Activated CD4-positive, alpha-beta T cell treated with anti-CD3 and anti-CD28 coated beads, Interleukin-10, Interleukin-2, amounts not matched to agents 100 ng/mL and 50 ng/mL, durations not matched to agents 16 hours and 8 hours (primary cell): ENCODE data around the gene POTEJ.
"Not testable (repeated sequence)": the region's sequence is repeated elsewhere in the genome, so short reads cannot be mapped to it uniquely, and the experiment has no call there.

ENCODE experiments used
- DNase-seq: peaks from one replicate; pipeline ENCODE4 v3.0.0-alpha.2; 2020

POTEJ gene

GRCh38 chr2:130611140-130611539, at the start of gene POTEJ:
TSS of gene POTEJ (plus strand) at chr2:130611440. CDS start at chr2:130611533, 93 bp downstream.
- not testable (repeated sequence) for DNase-seq

DNA sequence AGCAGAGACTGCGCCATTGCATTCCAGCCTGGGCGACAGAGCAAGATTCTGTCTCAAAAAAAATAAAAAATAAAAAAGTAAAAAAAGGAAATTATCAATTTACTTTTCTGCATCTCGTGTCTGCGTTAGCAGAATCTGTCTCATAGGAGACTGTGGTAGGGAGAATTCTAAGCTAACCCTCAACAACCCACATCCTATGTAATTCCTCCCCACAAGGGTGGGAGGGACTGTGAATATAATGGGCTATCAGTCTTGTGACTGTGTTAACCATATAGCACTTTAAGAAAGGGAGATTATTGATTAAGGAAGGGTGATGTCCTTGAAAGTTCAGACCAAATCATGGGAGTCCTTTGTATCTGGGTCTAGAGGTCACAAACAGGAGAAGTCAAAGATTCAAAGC, 45.1 kb upstream of the POTEJ start:
- not testable (repeated sequence) for DNase-seq

DNA sequence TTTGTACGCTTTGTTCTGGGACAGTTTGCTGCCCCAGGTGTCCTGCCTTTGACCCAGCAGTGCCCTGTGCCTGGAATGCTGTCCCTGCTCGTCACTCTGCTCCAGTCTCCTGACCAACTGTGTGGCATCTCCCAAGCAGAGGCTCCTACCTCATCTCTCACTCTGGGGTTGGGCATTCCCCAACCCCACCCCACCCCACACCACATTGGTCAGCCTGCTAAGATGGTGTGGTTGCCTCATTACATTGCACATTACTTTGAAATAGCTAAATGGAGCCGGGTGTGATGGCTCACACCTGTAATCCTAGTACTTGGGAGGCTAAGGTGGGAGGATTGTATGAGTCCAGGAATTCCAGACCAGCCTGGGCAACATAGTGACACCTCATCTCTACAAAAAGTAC, 39.3 kb upstream of the POTEJ start:
- not testable (repeated sequence) for DNase-seq

DNA sequence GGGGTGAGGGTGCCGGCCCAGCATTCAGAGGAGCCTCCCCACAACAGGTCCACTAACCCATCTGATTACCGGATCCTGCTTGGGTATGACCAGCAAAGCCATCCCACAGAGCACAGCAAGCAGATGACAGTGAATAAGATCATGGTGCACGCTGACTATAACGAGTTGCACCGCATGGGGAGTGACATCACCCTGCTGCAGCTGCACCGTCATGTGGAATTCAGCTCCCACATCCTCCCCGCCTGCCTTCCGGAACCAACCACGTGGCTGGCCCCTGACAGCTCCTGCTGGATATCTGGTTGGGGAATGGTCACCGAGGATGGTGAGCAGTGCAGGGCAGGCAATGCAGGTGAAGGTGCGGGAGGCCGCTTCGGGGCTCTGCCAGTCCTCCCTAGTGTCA, 37.0 kb upstream of the POTEJ start:
- not testable (repeated sequence) for DNase-seq

GRCh38 chr2:130576209-130576784, 34.9 kb upstream of the POTEJ start:
- not testable (repeated sequence) for DNase-seq

DNA sequence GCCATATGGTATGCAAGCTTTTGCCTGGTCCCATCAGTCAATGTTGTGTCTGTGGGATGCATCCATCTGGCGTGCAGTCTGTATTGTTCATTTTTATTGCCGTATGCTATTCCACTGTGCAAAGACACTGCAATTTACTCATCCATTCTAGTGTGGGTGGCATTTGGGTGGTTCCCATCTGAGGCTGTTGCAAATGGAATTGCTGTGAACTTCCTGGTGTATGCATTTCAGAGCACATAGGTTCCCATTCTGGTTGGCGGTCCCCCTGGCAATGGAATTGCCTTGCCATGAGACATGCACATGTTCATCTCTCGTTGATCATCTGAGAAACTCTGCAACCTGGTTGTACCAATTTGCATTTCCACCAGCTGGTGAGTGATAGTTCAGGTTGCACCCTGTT, 33.7 kb upstream of the POTEJ start:
- DNase-seq = not testable (repeated sequence)

- not testable (repeated sequence) for DNase-seq
These were observed 32.1 kb upstream of the POTEJ start for GRCh38 chr2:130579121-130579520.

GRCh38 chr2:130581491-130581890, 29.7 kb upstream of the POTEJ start:
- not testable (repeated sequence) for DNase-seq

GRCh38 chr2:130582970-130583369, 28.3 kb upstream of the POTEJ start:
- not testable (repeated sequence) for DNase-seq

DNA sequence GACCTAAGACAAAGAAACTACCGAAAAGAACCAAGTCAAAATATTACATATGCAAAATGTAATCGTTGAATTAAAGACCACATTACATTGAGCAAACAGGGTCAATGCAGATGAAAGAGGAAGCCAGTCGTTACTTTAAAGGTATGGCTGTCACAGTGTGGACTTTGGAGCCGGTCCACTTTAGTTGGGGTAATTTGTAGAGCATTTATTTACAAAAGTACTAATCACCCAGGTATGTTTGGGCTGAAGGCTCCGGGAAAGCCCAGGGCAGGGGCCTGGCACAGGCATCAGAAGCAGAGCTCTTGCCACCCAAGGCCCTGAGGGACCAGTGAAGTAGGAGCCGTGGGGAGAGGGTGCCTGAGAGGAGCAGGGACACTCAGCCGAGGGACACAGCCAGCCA, 27.7 kb upstream of the POTEJ start:
- not testable (repeated sequence) for DNase-seq

DNA sequence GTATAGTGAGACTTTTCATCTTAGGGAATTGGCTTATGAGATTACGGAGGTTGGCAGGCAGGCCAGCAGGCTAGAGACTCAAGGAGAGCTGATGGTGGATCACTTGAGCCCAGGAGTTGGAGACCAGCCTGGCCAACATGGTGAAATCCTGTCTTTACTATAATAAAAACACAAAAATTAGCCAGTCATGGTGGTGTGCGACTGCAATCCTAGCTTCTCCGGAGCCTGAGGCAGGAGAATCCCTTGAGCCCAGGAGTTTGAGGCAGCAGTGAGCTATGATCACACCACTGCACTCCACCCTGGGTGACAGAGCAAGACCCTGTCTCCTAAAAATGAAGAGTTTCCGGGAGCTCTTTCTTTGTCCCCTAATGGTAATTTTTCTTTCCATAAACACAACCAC, 26.5 kb upstream of the POTEJ start:
- DNase-seq = not testable (repeated sequence)

GRCh38 chr2:130588688-130589458, 22.4 kb upstream of the POTEJ start:
- peak; percentile 44 for DNase-seq

- not testable (repeated sequence) for DNase-seq
These were observed 20.9 kb upstream of the POTEJ start for GRCh38 chr2:130590170-130590841.

DNA sequence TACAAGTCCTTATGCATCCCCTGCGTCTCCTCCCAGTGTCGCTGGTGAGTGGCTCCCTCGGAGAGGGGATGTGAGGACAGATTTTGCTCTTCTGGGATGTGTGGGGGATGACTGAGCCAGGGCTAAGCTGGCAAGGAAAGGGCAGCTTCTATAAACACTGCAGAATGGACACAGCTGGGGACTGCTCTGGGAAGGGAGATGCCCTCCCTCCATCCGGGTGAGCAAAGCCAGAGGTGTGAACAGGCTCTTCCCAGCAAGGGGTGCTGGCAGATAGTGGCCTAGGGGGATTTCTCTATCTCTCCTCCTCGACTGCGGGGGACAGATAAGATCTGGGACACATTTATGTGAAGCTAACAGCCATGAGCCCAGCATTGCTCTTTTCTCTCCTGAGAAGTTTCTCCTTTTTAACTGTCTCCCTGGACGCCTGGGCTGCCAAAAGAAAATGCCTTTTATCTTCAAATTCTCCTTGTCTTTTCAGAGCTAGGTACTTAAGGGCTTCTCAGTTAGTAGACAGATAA, 20.3 kb upstream of the POTEJ start:
- not testable (repeated sequence) for DNase-seq

DNA sequence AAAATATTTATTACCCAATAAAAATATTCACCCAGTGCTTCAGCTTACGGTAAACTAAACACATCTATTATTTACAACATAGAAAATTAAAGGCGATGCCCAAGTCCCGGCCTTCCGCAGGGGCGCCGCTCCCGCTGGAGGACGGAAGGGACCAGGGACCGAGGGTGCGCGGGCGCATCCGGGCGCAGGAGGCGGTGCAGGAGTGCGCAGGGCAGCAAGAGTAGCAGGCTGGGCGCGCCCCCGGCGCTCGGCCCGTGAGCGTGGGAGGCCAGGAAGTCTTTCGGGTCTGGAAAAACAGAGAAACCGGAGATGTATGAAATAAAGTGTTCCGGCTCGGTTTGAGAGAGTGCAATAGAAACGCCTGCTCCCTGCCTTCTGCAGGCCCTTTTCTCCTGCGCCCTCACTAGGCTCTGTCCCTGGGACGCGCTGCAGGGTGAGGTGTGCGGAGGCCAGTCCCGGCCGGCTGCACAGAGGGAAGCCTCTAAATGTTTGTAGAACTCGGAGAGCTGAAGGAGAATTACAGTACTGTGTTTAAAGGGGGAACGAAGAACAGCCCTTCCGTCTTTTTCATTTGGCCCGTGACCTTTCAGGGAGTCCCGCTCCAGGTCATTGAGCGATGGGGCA, 18.3 kb upstream of the POTEJ start:
- not testable (repeated sequence) for DNase-seq

DNA sequence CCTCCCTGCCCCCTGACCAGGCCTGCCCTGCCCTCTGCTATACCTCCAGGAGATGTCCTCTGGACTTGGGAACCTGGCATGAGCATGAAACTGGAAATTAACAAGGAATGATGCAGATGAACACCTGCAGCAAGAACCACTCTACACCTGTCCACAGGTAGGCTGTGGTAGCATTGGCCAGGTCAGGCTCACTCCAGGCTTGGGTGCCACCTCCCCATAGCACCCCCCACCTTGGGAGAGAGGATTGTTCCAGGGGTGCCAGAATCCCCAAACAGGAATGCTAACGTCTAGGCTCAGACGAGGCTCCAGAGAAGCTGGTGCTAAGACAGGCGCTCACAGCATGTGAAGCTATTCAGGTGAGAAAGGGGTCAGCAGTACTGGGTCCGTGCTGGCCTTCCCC, 17.2 kb upstream of the POTEJ start:
- not testable (repeated sequence) for DNase-seq

- not testable (repeated sequence) for DNase-seq
These were observed 14.5 kb upstream of the POTEJ start for GRCh38 chr2:130596757-130597156.

- DNase-seq = not testable (repeated sequence)
These were observed 13.2 kb upstream of the POTEJ start for GRCh38 chr2:130597994-130598393.

GRCh38 chr2:130598463-130598862, 12.8 kb upstream of the POTEJ start:
- not testable (repeated sequence) for DNase-seq

- not testable (repeated sequence) for DNase-seq
These were observed 11.8 kb upstream of the POTEJ start, which contains the start of gene CFC1 for GRCh38 chr2:130599393-130599792. TSS of gene CFC1 (minus strand) at chr2:130599575. CDS start at chr2:130599287, 288 bp downstream.

- DNase-seq = not testable (repeated sequence)
These were observed 11.3 kb upstream of the POTEJ start for GRCh38 chr2:130599926-130600325.

DNA sequence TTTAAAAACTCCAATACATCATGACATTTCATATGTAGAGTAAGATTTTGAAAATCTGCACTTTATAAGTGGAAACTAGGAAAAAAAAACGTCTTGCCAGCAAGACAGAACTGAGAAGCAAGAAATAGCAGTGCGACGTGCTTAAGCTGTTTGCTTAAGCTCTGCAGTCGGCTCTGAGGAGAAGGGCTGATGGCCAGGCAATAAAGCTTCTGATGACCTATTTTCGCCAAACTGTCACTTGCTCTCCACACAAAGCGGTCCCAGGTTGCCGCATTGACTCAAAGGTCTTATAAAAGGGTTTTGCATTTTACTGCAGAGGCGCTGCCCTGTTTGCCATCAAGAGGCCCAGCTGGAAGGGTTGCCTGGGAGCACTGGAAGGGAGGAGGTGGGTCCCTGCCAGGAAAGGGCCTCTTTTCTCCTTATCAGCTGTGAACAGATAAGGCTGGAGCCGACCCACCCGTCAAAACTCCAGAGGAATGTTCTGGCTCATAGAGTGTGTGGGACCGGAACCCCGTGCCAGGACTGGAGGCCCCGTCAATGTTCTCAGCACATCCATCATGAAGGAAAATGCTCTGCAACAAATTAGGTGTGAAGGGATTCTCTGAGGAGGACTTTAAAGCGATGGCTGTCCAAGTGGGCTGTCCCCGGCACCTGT, 9.5 kb upstream of the POTEJ start:
- DNase-seq = not testable (repeated sequence)
